Hypothalamus (tissue), 51 donors: ENCODE results near the gene CDH13.
A peak's percentile ranks its signal among the peaks of the same experiment; 100 is the strongest.

Experiments used
- DNase-seq, 51 donors: peaks; one replicate each; lab custom pipeline; 2025; lab: John Stamatoyannopoulos, UW

The CDH13 gene

DNA sequence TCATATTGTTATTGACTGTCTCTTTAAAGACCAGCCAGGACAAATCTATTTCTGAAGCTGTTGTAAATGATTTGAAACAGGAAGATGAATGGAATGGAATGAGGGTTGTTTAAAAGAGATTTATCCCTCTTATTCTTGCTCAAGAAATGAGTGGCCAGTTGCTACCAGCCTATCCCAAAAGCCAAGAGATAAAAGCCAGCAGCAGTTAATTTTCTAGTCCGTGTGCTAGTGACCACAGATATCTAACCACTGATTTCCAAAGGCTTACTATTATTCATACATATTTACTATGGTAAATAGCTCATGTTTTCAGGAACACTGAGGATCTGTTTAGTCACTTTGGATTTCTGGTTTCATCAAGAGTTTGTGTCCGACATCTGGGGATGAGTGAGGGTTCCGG, 105.7 kb downstream of the CDH13 start:
- DNase-seq = no peak

DNA sequence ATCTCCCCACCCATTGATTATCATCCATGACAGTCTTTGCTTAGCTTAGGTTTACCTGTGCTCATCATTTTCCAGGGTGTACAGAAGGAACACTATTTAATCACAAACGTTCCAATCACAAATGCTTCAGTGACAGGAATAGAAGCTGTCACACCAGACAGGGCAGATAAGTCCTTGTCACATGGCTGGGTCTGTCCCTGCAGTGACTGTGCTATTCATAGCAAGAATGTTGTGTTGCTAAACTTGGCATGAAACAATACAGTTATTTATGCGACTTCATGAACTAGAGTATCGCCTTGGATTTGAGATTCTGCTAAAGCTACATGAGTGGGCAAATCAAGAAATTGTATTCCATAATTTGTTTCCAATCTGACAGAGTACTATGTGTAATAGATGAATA, 108.4 kb downstream of the CDH13 start:
- no peak for DNase-seq

DNA sequence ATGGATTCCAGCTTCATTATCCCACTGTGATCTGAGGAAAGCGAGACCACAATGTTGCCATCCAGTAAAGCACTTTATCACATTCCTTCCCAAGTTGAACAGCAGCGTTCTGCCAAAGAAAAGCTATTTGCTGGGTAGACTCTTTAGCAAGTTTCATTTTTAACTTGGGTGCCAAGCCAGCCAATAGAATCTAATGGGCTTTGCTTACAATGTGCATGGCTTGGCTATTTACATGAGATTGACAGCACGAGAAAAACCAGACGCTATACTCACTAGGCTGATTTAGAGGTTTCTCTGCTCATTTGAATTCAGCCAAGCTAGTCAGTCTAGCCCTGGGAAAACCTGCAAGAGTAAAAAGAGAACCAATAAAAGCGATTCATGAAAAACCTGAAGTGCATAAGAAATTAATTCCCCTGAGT, 108.9 kb downstream of the CDH13 start:
- DNase-seq = peak in 1 of 51 donors; percentile 2

DNA sequence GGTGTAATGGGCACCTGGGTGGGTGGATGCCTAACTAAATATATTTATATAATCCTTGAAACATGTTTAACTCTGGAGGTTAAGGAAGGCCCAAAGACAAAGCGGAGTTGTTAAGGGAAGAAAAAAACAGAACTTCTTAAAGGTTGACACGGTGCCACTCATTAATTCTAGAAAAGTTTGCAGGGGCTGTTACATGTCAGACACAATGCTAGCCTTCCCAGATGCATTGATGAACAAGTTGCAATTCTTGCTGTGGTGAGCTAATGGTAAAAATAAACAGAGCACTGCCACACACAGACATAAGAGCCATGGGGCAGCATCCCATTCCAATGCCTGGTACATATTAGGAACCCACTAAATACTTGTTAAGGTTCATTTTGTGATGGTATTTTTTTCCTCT, 109.5 kb downstream of the CDH13 start:
- DNase-seq = no peak

DNA sequence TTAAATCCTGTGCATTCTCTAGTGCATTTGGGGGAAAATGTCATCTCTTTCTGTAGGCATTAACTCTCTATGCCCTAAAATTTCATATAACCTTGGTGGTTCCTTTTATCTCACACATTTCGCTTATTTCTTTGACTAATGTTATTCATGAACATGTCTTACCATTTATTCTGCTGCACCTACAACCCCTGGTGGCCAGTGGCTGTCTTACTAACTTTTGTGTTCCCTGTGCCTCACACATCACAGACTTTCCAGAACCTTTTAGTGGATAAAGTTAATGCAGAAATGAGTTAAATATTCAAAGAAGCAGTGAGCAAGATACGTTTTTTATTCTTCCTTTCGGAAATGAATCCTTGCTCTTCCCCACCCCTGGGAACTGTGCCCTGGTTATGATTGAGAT, 111.9 kb downstream of the CDH13 start:
- DNase-seq = no peak

DNA sequence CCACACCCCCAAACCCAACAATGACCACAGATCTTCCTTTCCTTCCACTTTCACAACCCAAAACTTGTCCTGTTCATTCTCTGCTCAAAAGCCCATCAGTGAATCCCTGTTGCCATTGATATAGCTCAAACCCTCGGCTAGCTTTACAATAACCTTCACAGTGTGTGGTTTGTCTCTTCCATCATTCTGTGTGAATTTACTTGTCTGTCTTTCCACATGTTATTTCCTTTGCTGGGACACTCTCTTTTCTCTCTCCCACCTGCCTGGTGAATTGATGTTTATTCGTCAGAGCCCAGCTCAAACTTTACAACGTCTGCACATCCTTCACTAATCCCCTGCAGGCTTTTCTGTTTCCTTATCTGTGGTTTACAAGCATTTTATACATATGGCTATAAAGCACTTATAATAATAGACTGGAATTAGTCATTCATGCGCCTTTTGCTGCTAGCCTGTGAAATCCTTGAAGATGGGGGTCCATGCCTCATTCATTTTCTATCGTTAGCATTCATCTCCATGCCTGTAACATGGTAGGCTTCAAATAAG, 114.4 kb downstream of the CDH13 start:
- no peak for DNase-seq

DNA sequence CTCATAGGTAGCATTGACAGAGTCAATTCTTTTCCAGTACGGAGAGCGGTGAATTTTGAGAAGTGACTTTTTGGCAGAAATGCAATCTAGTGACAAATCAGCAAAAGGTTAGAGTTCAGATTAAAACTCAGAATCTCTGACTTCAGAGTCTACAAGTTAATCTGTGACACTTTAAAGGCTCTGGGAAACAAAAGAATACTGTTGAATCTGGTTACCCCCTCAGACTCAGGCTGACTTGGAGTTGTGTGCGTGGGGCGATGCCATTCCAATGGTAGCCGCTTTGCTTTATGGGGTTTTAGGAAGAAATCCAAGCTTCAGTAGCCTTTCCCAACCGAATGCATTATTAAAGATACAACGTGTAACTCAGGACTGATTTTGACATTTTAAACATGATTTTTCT, 118.2 kb downstream of the CDH13 start:
- no peak for DNase-seq

DNA sequence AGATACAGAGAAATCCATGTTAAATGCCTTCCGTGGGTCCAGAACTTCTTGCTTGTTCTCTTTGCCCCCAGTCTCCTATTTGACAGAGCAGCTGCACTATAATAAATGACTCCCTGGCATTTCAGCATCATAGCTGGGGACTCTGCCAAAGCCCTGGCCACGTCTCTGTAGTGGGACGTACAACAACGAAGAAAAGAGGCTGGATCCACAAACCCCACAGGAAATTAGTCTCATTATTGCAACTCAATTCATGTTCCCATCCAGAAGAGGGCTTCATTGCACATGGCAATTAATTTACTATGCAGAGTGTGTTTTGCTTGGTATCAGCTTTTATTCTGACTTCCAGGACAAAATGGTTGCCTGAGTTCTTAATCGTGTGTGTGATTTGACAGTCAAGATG, 121.3 kb downstream of the CDH13 start:
- DNase-seq = no peak

DNA sequence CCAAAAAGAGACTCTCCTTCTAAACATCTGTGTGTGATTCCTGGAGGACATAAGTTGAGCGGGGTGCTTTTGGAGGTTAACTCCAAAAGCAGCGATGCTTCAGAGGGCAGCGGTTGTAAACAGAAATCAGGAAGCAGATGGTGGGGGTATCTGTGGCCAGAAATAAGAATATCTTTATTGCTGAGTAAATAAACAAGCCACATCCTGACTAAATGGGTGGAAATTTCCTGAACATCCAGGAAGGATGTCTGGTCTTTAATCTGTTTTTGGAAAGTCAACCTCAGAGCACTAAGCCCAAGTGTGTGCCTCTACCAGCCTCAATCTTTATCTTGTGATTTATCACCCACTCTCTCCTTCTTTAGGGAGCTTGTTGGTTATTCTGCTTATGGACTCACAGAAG, 123.3 kb downstream of the CDH13 start:
- DNase-seq = no peak

DNA sequence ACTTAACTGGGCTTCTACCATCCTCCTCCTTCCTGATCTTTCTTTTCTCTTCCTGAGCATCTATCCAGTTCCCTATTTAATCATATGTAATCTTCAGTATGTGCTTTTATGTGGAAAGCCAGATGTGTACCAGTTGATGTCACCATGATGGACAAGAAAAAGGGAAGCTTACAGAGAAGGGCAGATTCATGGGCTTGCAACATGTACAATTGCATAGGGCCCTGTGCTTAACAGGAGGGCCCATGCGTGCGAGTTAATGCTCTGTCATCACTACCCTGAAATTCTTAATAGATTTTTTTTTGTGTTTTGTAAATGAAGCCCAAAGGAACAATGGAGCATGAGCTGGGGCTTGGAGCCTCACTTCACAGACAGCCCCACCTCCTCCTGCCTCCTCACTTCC, 124.3 kb downstream of the CDH13 start:
- DNase-seq = no peak

DNA sequence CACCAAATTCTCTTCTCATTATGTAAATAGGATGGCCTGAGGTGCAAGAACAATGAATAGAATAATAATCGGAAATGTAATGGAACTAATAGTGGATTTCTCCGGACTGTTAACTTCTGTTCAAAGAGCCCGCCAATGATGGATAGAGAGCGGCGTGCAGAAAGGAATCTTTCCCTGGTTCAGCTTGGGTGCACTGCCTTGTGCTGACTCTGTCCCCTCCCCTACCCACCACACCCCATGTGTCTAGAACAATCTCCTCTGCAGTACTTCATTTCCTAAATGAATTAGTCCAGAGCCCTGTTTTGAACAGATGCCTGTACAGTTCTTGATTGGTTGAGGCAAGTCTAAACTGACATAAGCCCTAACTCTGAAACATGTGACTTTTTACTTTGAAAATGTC, 125.4 kb downstream of the CDH13 start:
- no peak for DNase-seq

DNA sequence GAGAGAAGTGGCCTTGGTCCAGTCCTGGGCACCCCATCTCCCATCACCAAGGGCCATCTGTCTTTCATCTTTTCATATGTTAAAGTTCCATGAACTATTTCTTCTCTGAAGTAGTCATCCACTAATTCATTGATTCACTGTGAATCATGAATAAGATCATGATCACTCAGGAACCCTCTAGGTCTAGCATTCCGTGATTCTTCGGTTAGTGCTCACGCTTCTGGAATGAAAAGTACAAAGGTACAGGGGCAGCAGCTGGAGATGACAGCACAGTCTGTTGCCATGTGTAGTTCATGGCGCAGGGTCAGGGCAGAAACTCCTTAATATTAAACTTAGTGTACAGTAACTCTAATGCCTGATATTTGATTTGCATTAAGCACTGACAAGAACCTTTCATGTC, 127.1 kb downstream of the CDH13 start:
- no peak for DNase-seq

DNA sequence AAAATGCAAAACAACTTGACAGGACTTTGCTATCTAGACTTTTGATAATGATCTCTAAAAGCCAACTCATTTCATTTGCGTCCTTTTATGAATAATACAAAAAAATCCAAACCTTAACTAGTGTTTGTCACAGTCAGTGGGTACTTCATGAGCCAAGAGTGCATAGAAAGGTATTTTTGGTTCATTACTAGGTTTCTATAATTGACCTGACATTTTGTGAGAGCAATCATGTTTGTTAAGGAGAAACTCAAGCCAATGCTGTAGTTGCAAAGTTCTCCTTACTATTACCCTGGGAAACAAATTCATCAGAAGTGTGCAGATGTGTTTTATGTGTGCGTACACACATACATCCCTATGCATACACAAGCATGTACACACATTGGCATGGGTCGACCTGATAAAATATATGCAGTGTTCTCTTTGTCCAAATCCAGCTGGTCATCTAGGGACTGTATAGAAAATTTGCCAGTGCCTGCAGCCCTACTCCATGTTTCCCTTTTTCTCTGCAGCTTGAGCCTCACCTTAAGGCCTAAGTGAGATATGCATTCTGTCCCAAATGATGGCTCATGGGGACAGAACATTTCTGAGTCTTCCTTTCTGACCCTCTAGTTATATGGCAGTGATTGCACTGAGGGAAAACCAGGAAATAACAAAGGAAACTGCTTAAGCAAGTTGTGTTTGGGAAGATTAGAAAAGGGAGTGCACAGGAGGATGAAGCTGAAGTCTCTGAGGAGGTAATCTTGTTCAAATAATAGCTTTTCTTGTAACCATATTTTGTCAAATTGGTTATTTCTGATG, 128.1 kb downstream of the CDH13 start:
- DNase-seq = no peak

DNA sequence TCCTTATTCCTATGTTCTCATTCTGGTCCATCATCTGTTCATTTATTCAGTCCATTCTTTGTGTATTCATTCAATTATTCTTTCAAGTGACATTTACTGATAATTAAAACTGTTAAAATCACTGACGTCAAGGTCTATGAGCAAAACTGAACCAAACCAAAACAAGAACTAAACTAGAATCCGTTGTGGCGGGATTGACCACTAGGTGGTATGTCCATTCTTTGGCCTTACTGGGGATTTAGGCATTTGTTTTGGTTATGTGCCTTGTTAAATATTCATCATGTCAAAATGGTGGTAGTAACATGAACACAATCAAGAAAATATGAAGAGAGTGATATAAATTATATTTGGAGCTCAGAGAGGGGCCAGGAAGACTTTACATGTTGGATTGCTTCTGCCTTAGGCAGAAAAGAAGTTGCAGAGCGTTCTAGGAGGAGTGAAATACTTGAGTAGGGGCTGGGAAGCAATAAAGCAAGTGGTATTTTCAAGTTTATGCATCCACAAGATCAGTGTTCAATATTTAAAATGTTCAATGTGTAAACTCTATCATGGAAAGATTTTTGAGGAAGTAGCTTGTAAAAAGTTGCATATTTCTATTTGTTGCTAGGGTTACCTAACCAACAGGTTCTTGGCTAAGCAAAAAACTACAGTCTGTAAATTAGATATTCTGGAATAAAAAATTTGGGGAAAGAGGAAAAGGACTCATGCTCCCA, 129.0 kb downstream of the CDH13 start:
- DNase-seq = no peak

DNA sequence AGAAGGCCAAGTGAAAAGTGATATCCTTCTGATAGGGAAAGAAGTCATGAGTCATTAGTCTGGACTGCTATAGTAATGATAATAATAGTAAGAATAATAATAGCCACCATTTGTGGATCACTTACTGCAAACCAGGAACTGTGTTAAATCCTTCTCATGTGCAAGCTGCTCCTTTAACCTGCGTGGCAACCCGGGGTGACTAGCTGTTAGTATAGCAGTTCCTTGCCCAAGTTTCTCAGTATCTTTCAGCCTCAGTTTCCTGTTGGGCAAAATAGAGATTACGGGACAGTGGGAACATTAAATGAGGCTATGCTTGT, 129.5 kb downstream of the CDH13 start:
- DNase-seq = no peak

DNA sequence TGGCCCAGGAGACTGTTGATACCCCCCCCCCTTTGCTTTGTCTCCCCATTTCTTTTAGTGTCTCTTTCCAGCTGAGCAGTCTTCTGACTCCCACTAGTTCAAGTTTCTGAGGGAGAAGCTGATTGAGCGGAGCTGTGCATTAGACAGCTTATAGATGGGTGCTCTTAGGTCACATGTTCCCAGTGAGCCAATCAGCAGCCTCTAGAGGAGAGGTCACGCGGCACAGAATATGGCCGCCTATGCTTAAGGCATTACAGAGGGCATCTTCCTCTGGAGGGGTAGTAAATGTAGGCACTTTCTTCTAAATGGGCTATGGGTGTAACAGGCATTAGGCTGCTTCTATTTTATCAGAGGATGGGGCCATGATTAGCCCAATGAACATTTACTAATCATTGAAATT, 131.6 kb downstream of the CDH13 start:
- no peak for DNase-seq

DNA sequence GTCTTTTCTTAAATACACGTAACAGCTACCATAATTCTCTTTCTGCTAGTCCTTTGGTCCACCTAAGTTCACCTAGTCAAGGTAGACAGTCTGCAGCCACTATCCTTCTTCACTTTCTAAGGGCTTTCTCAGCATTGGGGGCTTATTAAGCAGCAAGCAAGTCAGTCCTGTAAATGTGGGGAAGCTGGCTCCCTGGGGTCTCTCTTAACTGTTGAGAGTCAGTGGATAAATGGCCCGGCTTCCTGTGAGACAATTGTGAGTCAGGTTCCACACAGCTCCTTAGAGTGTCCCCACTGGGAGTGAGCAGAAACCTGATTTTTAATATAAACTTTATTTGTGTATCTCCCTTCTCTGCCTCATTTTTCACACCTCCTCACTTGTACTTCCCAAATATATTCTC, 132.1 kb downstream of the CDH13 start:
- no peak for DNase-seq

DNA sequence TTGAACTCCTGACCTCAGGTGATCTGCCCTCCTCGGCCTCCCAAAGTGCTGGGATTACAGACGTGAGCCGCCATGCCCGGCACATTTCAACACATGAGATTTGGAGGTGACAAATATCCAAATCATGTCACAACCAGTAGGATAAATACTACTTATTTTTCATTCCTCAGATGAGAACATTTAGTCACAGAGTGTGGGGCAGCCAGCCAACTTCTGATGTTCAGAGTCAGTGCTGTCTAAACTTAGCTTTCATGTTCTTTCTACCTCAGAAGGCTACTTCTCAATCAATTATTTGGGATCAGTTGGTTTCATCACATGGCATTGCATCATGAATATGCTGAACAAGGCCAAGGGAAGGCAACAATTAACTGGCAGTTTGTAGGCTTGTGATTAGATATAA, 134.5 kb downstream of the CDH13 start:
- peak in 3 of 51 donors; percentile 4 to 55 (median 7) for DNase-seq

DNA sequence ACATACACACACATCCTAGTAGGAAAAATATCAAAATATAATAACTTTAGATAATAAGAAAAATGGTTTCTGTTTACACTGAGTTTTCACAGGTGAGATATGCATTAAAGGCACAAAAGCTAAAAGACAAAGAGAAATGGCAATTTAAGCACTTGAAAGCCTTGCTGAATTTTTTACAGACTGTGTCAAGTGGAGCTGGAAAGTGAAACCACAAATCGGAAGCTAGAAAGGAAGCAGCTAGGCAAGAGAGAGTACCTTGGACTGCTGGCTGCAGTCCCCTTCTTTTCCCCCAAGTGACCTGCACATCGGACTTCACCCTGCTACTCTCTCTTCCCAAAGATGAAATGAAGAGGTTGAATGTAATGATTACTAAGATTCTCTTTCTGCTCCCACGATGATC, 135.1 kb downstream of the CDH13 start:
- DNase-seq = no peak

DNA sequence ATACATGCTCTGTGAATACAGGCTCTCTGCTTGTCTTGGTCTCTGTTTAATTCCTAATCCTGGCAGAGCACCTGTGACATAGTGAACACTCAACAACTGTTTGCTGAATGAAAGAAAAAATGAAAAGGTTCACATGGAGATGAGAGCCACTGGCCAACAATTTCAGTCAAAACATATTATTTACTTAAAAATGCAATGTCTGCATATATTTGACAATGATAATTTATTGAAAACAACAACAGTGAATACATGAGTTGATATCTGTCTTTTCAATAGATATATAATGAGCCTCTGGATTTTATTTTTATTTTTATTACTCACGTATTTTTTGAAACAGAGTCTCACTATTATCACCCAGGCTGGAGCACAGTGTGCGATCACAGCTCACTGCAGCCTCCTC, 136.6 kb downstream of the CDH13 start:
- no peak for DNase-seq

DNA sequence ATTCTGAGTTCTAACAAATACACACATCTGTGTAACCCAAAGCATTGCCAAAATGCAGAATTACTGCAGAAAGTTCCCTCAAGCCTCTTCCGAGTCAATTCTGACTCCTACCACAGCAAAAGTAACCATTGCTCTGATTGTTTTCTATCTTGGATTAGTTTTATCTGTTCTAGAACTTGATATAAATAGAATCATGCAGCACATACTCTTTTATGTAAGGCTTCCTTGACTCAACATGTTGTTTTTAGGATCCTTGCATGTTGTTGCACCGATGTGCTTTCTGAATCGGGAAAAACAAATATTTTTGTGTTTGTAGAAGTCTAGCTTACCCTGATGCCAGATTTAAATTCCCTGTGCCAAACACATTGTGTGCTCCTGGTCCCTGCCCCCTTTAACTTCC, 140.4 kb downstream of the CDH13 start:
- no peak for DNase-seq

DNA sequence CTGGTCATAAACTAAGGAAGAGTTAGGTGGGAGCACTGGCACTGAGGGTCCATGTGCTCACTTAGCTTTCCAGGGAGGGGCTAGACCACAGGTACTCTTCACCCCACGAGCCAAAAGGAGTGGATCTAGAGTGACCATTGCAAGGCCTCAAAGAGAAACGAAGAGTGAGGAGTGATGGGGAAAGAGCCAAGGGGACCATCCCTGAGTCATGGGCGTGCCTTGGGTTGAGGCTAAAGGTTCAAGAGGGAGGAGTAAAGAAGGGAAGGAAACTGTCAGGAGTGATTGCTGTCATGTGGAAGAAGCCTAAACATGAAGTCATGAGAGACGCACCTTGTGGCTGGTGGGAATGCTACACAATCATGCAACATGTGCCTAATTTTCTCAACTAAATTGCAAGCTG, 141.0 kb downstream of the CDH13 start:
- DNase-seq = no peak
